Heart left ventricle (tissue), 13 donors: Measurements from ENCODE around the gene B4GALT2.

Experiments
- POLR2A ChIP-seq, 2 donors: fragments of 450-650 bp; IDR thresholded peaks; one replicate each; pipeline ENCODE4 v1.6.1; 2017; ENCODE audit warnings: antibody characterized with exemption in 2 of 2, mild to moderate bottlenecking in 2 of 2, moderate library complexity in 2 of 2
- TF ChIP-seq, protein P1 (sequence below), 12 donors: fragments of 200-600 bp; sonication (generic) in 4 of 12; IDR thresholded peaks; one replicate each; pipeline versions ENCODE4 v1.5.0 to v1.8.0; 2018 to 2022; ENCODE audit warnings: antibody characterized with exemption in 12 of 12, mild to moderate bottlenecking in 5 of 12
- donor health status: ischemic (EF 13 %, LVEDD 7.1; RV severe dilation, severe dysfunction).
- donor health status: DM: no; HTN: yes; CAD: no.
- donor health status: DM: no; HTN: no; CAD: no.
- donor health status: ischemic (EF 25% LVEDD 6.9; RV normal size, moderate dysfunction).
- donor health status: ischemic (EF 25% LVEDD 5.7; RV mildly dilated, moderate dysfunction).
- donor health status: ischemic (EF 35%, LVEDD 5.7; RV mildly dilated, moderate dysfunction).
- donor health status: nonischemic (EF 11% LVEDD 7.7; RV severe dilation, severe dysfunction).
- donor health status: DM: yes; HTN: yes; CAD: no.
- donor health status: PGD.
- donor health status: ischemic (EF 29% LVEDD 5.4; RV normal size, mild dysfunction).
- donor health status: nonischemic (EF 23%, LVEDD 6.1; RV moderate dilation, normal function).

DNA sequence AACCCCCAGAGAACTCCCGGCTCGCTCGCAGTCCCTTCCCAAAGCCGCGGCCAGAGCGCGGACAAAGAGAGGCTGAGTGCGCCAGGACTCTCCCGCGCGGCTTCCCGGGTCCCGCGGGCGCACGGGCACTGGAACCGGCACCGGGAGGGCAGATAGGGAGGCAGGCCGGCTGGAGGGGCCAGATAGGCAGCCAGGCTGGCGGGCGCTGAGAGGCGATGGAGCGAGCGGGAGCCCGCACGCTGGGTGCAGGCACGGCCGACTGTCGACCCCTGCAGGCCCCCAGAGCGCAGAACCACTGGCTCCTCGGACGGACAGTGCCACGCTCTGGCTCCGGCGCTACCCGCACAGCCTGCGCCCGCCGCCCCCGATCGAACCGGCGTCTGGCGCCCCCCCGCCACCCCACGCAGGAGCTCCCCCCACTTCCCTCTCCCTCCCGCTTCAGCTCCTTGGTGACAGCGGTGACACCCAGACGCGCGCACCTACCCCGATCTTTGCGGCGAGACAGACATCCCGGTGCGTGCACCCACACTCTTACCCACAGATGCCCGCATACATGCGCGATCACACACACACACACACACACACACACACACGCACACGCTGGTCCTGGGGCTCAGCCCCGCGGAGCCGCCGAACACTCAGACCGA lies 51.7 kb downstream of the B4GALT2 start:
- TF ChIP-seq, protein P1, sequence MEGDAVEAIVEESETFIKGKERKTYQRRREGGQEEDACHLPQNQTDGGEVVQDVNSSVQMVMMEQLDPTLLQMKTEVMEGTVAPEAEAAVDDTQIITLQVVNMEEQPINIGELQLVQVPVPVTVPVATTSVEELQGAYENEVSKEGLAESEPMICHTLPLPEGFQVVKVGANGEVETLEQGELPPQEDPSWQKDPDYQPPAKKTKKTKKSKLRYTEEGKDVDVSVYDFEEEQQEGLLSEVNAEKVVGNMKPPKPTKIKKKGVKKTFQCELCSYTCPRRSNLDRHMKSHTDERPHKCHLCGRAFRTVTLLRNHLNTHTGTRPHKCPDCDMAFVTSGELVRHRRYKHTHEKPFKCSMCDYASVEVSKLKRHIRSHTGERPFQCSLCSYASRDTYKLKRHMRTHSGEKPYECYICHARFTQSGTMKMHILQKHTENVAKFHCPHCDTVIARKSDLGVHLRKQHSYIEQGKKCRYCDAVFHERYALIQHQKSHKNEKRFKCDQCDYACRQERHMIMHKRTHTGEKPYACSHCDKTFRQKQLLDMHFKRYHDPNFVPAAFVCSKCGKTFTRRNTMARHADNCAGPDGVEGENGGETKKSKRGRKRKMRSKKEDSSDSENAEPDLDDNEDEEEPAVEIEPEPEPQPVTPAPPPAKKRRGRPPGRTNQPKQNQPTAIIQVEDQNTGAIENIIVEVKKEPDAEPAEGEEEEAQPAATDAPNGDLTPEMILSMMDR (IDR thresholded peaks at IDR 0.05): peak in 8 of 12 donors; percentile 10 to 50 (median 22)
- no peak for TF ChIP-seq POLR2A (IDR thresholded peaks at IDR 0.05)
